Lung (tissue), 12 donors: ENCODE measurements around the gene GTF2I. TPM values are rescaled to one million over a fixed set of nuclear protein-coding genes. Genes with fewer than 3 reads are reported as not detected.
A peak's percentile ranks its signal among the peaks of the same experiment; 100 is the strongest.
"Not testable (repeated sequence)": the region's sequence is repeated elsewhere in the genome, so short reads cannot be mapped to it uniquely, and the experiment has no call there.

Source experiments
- ATAC-seq: fragments of 200-7000 bp; cut with Tn5 transposase; one replicate; pipeline ENCODE4 v1.9.1; 2020; ENCODE audit warnings: moderate number of reproducible peaks; ENCODE audit not compliant: insufficient read depth, low FRiP score
- DNase-seq, 3 donors: peaks; one replicate each; pipeline ENCODE4 v3.0.0-alpha.2; 2013 to 2017
- H3K27ac ChIP-seq, 2 donors: one replicate each; pipeline ENCODE4 v1.5.1; 2013; ENCODE audit warnings: mild to moderate bottlenecking in 2 of 2, moderate library complexity in 2 of 2, control low read depth in 1 of 2, inconsistent platforms in 1 of 2, low read depth in 1 of 2, low read length in 1 of 2
- H3K27me3 ChIP-seq, 3 donors: one replicate each; pipeline ENCODE4 v1.5.1; 2013; ENCODE audit warnings: low read length in 2 of 3; ENCODE audit not compliant: control insufficient read depth in 3 of 3, insufficient read depth in 3 of 3
- H3K36me3 ChIP-seq, 4 donors: one replicate each; pipeline ENCODE4 v1.5.1; 2013; ENCODE audit warnings: low read length in 4 of 4, mild to moderate bottlenecking in 1 of 4, moderate library complexity in 1 of 4; ENCODE audit not compliant: control insufficient read depth in 4 of 4, insufficient read depth in 4 of 4
- H3K4me1 ChIP-seq, 5 donors: one replicate each; pipeline ENCODE4 v1.5.1; 2013; ENCODE audit warnings: low read length in 5 of 5, mild to moderate bottlenecking in 2 of 5, moderate library complexity in 1 of 5; ENCODE audit not compliant: control insufficient read depth in 5 of 5, insufficient read depth in 5 of 5
- H3K4me3 ChIP-seq: one replicate; pipeline ENCODE4 v1.5.1; 2013; ENCODE audit warnings: mild to moderate bottlenecking, control low read depth, moderate library complexity
- H3K9ac ChIP-seq, 2 donors: one replicate each; pipeline ENCODE4 v1.5.1; 2013; ENCODE audit warnings: low read length in 2 of 2, control low read depth in 1 of 2; ENCODE audit not compliant: insufficient read depth in 1 of 2
- H3K9me3 ChIP-seq, 4 donors: one replicate each; pipeline ENCODE4 v1.5.1; 2013; ENCODE audit warnings: low read length in 3 of 4, mild to moderate bottlenecking in 1 of 4, moderate library complexity in 1 of 4; ENCODE audit not compliant: control insufficient read depth in 4 of 4, insufficient read depth in 3 of 4
- CTCF ChIP-seq: IDR thresholded peaks from 2 replicates; pipeline ENCODE4 v1.5.1; 2012; ENCODE audit warnings: mild to moderate bottlenecking; ENCODE audit errors: control extremely low read depth, extremely low read depth
- WGBS, 2 donors: extraction: QIAGEN DNeasy Blood & Tissue Kit; methylation state at CpG; one replicate each; pipeline ENCODE4 v1.1.7; 2013; 5-methylcytosine and 5-hydroxymethylcytosine counted together
- polyA plus RNA-seq, 2 donors: library from polyadenylated mRNA; stranded (reverse); fragments of 200-250 nt; gene quantifications; one replicate each; pipeline ENCODE4 v1.2.1, GENCODE V29; 2013
- total RNA-seq, 2 donors: library from RNA; depleted of rRNA in 1 of 2; stranded (reverse); fragments of >200 nt in 1 of 2; gene quantifications; one replicate each; pipeline ENCODE4 v1.2.1, GENCODE V29; 2014 to 2021
- donor health status: control.
- donor health status: control.
- donor health status: Bipolar disorder and iron deficiency.
- donor health status: healthy.
- donor health status: DM: yes; HTN: yes; CAD: no.

GTF2I gene
- total and polyA plus RNA-seq, 4 donors = 27.7 to 353 (median 138) TPM

- no peaks in the 10 kb centered on the region for H3K36me3 ChIP-seq
- H3K4me3 ChIP-seq = no peak overlapping the region
- no peak overlapping the region for H3K27ac ChIP-seq
- no peak for TF ChIP-seq CTCF
- H3K4me1 ChIP-seq = peaks cover under 1 to 11% (median 3%) of the 10 kb centered on the region in 5 donors
- H3K9ac ChIP-seq = no peak overlapping the region
- WGBS, 2 donors = 74 to 79% methylated on average over 8 of the region's 8 CpGs
- no peaks in the 10 kb centered on the region for H3K9me3 ChIP-seq
- no peak for DNase-seq
- no peak for ATAC-seq
- no peaks in the 10 kb centered on the region for H3K27me3 ChIP-seq
Observed at GRCh38 chr7:74632505-74632904, 25.0 kb upstream of the GTF2I start.

GRCh38 chr7:74633451-74633921, 24.0 kb upstream of the GTF2I start:
- 85% methylated on average over 9 of the region's 9 CpGs for WGBS, 2 donors
- H3K9me3 ChIP-seq = no peaks in the 10 kb centered on the region
- no peaks in the 10 kb centered on the region for H3K36me3 ChIP-seq
- H3K27ac ChIP-seq = no peak overlapping the region
- H3K4me3 ChIP-seq = no peak overlapping the region
- no peak overlapping the region for H3K9ac ChIP-seq
- ATAC-seq (no peak), DNase-seq (no peak)
- peaks cover 0 to 2% (median 1%) of the 10 kb centered on the region in 5 donors for H3K4me1 ChIP-seq
- no peak for TF ChIP-seq CTCF
- no peaks in the 10 kb centered on the region for H3K27me3 ChIP-seq

GRCh38 chr7:74637745-74638144, 19.8 kb upstream of the GTF2I start:
- H3K9me3 ChIP-seq = no peaks in the 10 kb centered on the region
- H3K27ac ChIP-seq = no peak overlapping the region
- no peaks in the 10 kb centered on the region for H3K27me3 ChIP-seq
- ATAC-seq (no peak), DNase-seq (no peak)
- 96 to 97% methylated on average over 7 of the region's 7 CpGs for WGBS, 2 donors
- no peak overlapping the region for H3K4me3 ChIP-seq
- H3K9ac ChIP-seq = no peak overlapping the region
- TF ChIP-seq CTCF = no peak
- no peaks in the 10 kb centered on the region for H3K36me3 ChIP-seq
- no peaks in the 10 kb centered on the region for H3K4me1 ChIP-seq

GRCh38 chr7:74650055-74650454, 7.5 kb upstream of the GTF2I start:
- peak; percentile 77 for ATAC-seq
- WGBS, 2 donors = 4 to 6% methylated on average over 10 of the region's 11 CpGs
- H3K4me1 ChIP-seq, H3K36me3 ChIP-seq, H3K27me3 ChIP-seq, H3K9me3 ChIP-seq, H3K4me3 ChIP-seq: not testable (repeated sequence)
- Histone ChIP-seq H3K27ac (peak overlapping the region in 1 of 2 donors; percentile 49), H3K9ac (peak overlapping the region in 1 of 2 donors; percentile 38)
- DNase-seq = peak in 2 of 3 donors; percentile 26 to 66

- 70 to 73% methylated on average over 6 of the region's 9 CpGs for WGBS, 2 donors
- not testable (repeated sequence) for H3K4me3 ChIP-seq, H3K9ac ChIP-seq, H3K9me3 ChIP-seq, ATAC-seq, H3K36me3 ChIP-seq, H3K27ac ChIP-seq, DNase-seq, H3K4me1 ChIP-seq, H3K27me3 ChIP-seq
Observed at GRCh38 chr7:74650493-74651132, 6.9 kb upstream of the GTF2I start.

GRCh38 chr7:74651133-74651504, 6.4 kb upstream of the GTF2I start:
- H3K9me3 ChIP-seq, DNase-seq, H3K4me1 ChIP-seq, ATAC-seq, H3K27me3 ChIP-seq, H3K27ac ChIP-seq, H3K36me3 ChIP-seq, H3K9ac ChIP-seq, H3K4me3 ChIP-seq: not testable (repeated sequence)
- 88 to 93% methylated on average over 12 of the region's 12 CpGs for WGBS, 2 donors
